Measurements from ENCODE around the gene TBC1D22B. TPM values are rescaled to one million over a fixed set of nuclear protein-coding genes. Genes with fewer than 3 reads are reported as not detected.
A peak's percentile ranks its signal among the peaks of the same experiment; 100 is the strongest.

TBC1D22B gene
- total RNA-seq, 1 donor from 2014 or later, result 12.5 TPM

DNA sequence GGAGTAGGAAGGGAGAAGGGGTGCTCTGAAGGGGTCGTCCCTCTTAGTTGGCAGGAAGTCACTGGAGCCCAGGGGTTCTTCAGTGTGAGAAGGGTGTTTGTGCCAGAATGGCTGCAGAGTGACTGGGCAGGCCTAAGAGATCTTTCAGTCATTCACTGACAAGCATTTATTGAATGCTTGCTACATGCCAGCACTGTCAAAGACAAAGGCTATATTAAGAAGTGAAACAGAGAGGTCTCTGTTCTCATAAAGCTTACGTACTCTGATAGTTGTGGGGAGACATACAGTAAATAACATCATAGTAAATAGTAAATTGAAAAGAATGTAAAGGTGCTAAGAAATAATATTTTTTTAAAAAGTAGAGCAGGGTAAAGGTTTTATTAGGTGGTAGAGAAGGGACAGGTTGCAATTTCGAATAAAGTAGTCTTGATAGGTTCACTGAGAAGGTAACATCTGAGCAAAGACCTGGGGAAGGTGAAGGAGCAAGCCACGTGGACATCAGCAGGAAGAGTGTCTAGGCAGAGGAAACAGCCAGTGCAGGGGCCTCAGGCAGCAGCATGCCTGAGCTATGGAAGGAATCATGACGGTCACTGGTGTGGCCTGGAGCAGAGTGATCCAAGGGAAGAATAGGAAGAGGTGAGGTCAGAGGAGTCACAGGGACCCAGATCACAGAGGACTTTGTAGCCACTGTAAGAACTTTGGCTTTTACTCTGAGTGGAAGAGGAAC is 59.9 kb downstream of the TBC1D22B start:
- H3K9me3 ChIP-seq, result no peaks in the 10 kb centered on the region
- TF ChIP-seq POLR2A (IDR thresholded peaks at IDR 0.05) (no peak), POLR2AphosphoS5 (IDR thresholded peaks at IDR 0.05; ENCODE audit: insufficient read depth in 1 of 2, low read depth in 1 of 2) (no peak)
- TF ChIP-seq, protein P1, sequence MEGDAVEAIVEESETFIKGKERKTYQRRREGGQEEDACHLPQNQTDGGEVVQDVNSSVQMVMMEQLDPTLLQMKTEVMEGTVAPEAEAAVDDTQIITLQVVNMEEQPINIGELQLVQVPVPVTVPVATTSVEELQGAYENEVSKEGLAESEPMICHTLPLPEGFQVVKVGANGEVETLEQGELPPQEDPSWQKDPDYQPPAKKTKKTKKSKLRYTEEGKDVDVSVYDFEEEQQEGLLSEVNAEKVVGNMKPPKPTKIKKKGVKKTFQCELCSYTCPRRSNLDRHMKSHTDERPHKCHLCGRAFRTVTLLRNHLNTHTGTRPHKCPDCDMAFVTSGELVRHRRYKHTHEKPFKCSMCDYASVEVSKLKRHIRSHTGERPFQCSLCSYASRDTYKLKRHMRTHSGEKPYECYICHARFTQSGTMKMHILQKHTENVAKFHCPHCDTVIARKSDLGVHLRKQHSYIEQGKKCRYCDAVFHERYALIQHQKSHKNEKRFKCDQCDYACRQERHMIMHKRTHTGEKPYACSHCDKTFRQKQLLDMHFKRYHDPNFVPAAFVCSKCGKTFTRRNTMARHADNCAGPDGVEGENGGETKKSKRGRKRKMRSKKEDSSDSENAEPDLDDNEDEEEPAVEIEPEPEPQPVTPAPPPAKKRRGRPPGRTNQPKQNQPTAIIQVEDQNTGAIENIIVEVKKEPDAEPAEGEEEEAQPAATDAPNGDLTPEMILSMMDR (IDR thresholded peaks at IDR 0.05), result no peak
- peaks cover 0 to 57% of the 10 kb centered on the region in 2 donors for H3K36me3 ChIP-seq
- intact Hi-C loops (cut with DNase I), result no loop called here
- H3K4me1 ChIP-seq, result peaks cover 12% of the 10 kb centered on the region
- DNase-seq (ENCODE audit: extremely low spot score in 2 of 2), result no peak
- H3K27me3 ChIP-seq, result no peaks in the 10 kb centered on the region
- H3K27ac ChIP-seq, result no peak overlapping the region
- no peak overlapping the region for H3K4me3 ChIP-seq

DNA sequence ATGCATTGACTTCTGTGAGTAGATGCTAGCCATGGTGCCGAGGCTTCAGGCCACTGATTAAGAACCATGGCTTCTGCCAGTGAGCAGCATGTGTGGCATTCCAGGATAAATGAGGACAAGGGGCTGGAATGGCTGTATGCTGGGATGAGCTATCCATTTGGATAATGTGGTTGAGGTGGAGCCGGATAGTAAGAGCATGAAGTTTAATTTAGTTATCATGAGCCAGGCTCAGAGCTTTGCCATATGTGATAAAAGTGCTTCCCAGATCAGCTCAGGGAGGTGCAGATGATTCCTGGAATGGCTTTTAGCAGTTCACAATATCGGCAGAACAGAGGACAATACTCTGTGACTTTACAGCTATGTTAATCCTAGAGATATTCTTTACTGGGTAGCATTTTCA is 61.6 kb downstream of the TBC1D22B start:
- Histone ChIP-seq H3K9me3 (no peaks in the 10 kb centered on the region), H3K36me3 (peaks cover 0 to 42% of the 10 kb centered on the region in 2 donors), H3K4me3 (no peak overlapping the region), H3K27me3 (no peaks in the 10 kb centered on the region), H3K27ac (no peak overlapping the region), H3K4me1 (peaks cover 23% of the 10 kb centered on the region)
- TF ChIP-seq POLR2AphosphoS5 (IDR thresholded peaks at IDR 0.05; ENCODE audit: insufficient read depth in 1 of 2, low read depth in 1 of 2), result no peak
- TF ChIP-seq, protein P1 (IDR thresholded peaks at IDR 0.05), result no peak
- no peak for TF ChIP-seq POLR2A (IDR thresholded peaks at IDR 0.05)
- no peak for DNase-seq (ENCODE audit: extremely low spot score in 2 of 2)
- intact Hi-C loops (cut with DNase I), result no loop called here

DNA sequence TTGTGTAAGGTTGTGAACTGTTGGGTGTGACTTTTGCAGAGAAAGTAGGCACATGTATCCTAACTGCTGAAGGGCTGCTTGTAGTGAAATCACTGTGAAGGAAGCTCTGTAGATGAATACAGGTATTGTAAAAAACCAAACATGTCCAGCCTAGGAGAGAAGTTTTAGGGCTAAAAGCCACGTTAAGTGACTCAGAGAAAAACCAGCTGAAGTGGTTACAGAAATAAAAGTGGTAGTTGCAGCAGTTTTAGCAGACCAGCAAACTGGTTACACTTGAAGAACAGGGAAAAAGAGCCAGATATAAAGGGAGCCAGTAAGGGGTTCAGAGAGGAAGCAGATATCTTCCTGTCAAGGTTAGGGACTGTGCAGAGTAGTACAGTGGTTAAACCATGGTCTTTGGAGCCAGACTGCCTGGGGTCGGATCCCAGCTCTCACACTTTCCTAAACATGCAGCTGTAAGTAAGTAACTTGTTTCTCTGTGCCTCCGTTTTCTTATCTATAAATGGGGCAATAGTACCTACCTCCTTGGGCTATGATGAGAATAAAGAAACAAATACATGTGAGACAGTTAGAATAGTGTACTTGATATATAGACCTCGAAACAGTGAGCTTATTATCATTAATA is 62.4 kb downstream of the TBC1D22B start:
- Histone ChIP-seq H3K4me3 (no peak overlapping the region), H3K27ac (no peak overlapping the region), H3K9me3 (no peaks in the 10 kb centered on the region), H3K36me3 (peaks cover 0 to 39% of the 10 kb centered on the region in 2 donors), H3K27me3 (no peaks in the 10 kb centered on the region), H3K4me1 (peaks cover 23% of the 10 kb centered on the region)
- no peak for DNase-seq (ENCODE audit: extremely low spot score in 2 of 2)
- no peak for TF ChIP-seq POLR2A (IDR thresholded peaks at IDR 0.05)
- TF ChIP-seq POLR2AphosphoS5 (IDR thresholded peaks at IDR 0.05; ENCODE audit: insufficient read depth in 1 of 2, low read depth in 1 of 2), result peak in 1 of 2 donors; percentile 37
- TF ChIP-seq, protein P1 (IDR thresholded peaks at IDR 0.05), result no peak
- intact Hi-C loops (cut with DNase I), result no loop called here

DNA sequence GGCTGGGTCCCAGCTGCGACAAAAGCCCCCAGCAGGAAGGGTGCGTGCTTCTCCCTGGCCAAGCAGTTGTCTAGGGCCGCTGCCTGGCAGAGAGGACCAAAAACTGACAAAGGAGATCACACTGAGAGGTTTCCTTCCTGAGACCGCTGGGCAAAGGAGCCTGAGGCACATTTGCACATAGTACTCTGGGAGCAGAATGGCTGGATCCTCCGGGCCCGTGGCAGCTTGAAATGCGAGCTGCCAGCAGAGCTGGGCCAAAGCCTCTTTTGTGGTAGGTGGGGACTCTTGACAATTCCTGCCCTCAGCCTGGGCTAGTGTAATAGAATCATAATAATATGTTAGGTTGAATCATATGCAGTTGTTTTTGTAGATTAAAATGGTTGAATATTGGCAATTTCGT is 63.1 kb downstream of the TBC1D22B start:
- peaks cover 0 to 36% of the 10 kb centered on the region in 2 donors for H3K36me3 ChIP-seq
- no peak overlapping the region for H3K4me3 ChIP-seq
- H3K27me3 ChIP-seq, result no peaks in the 10 kb centered on the region
- TF ChIP-seq, protein P1 (IDR thresholded peaks at IDR 0.05), result no peak
- TF ChIP-seq POLR2A (IDR thresholded peaks at IDR 0.05) (no peak), POLR2AphosphoS5 (IDR thresholded peaks at IDR 0.05; ENCODE audit: insufficient read depth in 1 of 2, low read depth in 1 of 2) (no peak)
- peaks cover 23% of the 10 kb centered on the region for H3K4me1 ChIP-seq
- no peak overlapping the region for H3K27ac ChIP-seq
- no peaks in the 10 kb centered on the region for H3K9me3 ChIP-seq
- DNase-seq (ENCODE audit: extremely low spot score in 2 of 2), result no peak
- intact Hi-C loops (cut with DNase I), result no loop called here

DNA sequence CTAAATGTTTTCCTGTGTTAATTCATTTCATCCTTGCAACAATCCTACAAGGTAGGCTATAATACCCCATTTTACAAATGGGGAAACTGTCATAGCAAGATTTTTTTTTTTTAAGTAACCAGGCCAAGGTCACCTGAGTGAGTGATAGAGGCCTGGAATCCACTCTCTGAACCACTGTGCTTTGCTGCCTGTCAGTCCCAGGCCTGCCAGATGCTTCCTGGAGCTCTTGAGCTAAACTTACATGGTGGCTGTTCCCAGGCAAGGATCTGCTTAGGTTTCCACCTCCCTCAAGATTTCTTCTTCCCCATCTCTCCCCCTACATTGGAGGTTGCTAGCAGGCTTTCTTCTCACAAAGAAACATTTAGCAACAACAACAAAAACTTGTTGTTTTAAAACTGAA is 63.5 kb downstream of the TBC1D22B start:
- H3K9me3 ChIP-seq, result no peaks in the 10 kb centered on the region
- no peaks in the 10 kb centered on the region for H3K27me3 ChIP-seq
- peaks cover 0 to 31% of the 10 kb centered on the region in 2 donors for H3K36me3 ChIP-seq
- TF ChIP-seq POLR2A (IDR thresholded peaks at IDR 0.05) (no peak), POLR2AphosphoS5 (IDR thresholded peaks at IDR 0.05; ENCODE audit: insufficient read depth in 1 of 2, low read depth in 1 of 2) (no peak)
- TF ChIP-seq, protein P1 (IDR thresholded peaks at IDR 0.05), result no peak
- intact Hi-C loops (cut with DNase I), result no loop called here
- no peak overlapping the region for H3K4me3 ChIP-seq
- no peak overlapping the region for H3K27ac ChIP-seq
- no peak for DNase-seq (ENCODE audit: extremely low spot score in 2 of 2)
- H3K4me1 ChIP-seq, result peaks cover 23% of the 10 kb centered on the region
